GM21528 (cell line): ENCODE data around the gene SCAPER.
"Not testable (repeated sequence)": the region's sequence is repeated elsewhere in the genome, so short reads cannot be mapped to it uniquely, and the experiment has no call there.

Experiments
- ATAC-seq: cut with Tn5 transposase; IDR thresholded peaks from one replicate; pipeline ENCODE4 v1.9.1; 2021; ENCODE audit warnings: mild to moderate bottlenecking, moderate library complexity; ENCODE audit not compliant: unreplicated experiment, low FRiP score

The SCAPER gene

GRCh38 chr15:76310475-76311099 lies 594.6 kb downstream of the SCAPER start:
- peak; percentile 33 for ATAC-seq

GRCh38 chr15:76309601-76310330 lies 595.4 kb downstream of the SCAPER start:
- ATAC-seq, result no peak

GRCh38 chr15:76303909-76304308 lies 601.2 kb downstream of the SCAPER start:
- ATAC-seq, result no peak

GRCh38 chr15:76299786-76300185 lies 605.4 kb downstream of the SCAPER start:
- ATAC-seq, result no peak

- no peak for ATAC-seq
These were observed 606.2 kb downstream of the SCAPER start for GRCh38 chr15:76298986-76299385.

- ATAC-seq, result not testable (repeated sequence)
These were observed 607.2 kb downstream of the SCAPER start for GRCh38 chr15:76297951-76298350.
